Small intestine (tissue), 7 donors: ENCODE results near the gene SCGB1D1. TPM values are rescaled to one million over a fixed set of nuclear protein-coding genes. Genes with fewer than 3 reads are reported as not detected.

ENCODE experiments used
- DNase-seq, 2 donors: peaks; one replicate each; pipeline versions ENCODE4 v3.0.0 to v3.0.0-alpha.2; 2013
- FAIRE-seq: peaks from 2 replicates; lab custom pipeline; 2012; peaks lifted over from hg19 to GRCh38; lab: Jason Lieb, UNC
- H3K27ac ChIP-seq, 3 donors: one replicate each; pipeline ENCODE4 v1.5.1; 2013; ENCODE audit warnings: low read length in 2 of 3, mild to moderate bottlenecking in 2 of 3, control low read depth in 1 of 3, inconsistent platforms in 1 of 3, low read depth in 1 of 3, moderate library complexity in 1 of 3
- H3K27me3 ChIP-seq, 3 donors: one replicate each; pipeline ENCODE4 v1.6.1; 2013; ENCODE audit warnings: low read length in 3 of 3, inconsistent platforms in 1 of 3; ENCODE audit not compliant: control insufficient read depth in 3 of 3, insufficient read depth in 3 of 3
- H3K36me3 ChIP-seq, 3 donors: one replicate each; pipeline ENCODE4 v1.6.1; 2013; ENCODE audit warnings: low read length in 3 of 3, inconsistent platforms in 1 of 3, low read depth in 1 of 3, mild to moderate bottlenecking in 1 of 3, moderate library complexity in 1 of 3; ENCODE audit not compliant: control insufficient read depth in 3 of 3, insufficient read depth in 2 of 3
- H3K4me1 ChIP-seq, 3 donors: one replicate each; pipeline ENCODE4 v1.6.1; 2013; ENCODE audit warnings: low read length in 2 of 3, inconsistent platforms in 1 of 3, low read depth in 1 of 3, mild to moderate bottlenecking in 1 of 3, moderate library complexity in 1 of 3; ENCODE audit not compliant: control insufficient read depth in 3 of 3, insufficient read depth in 2 of 3
- H3K4me3 ChIP-seq, 3 donors: one replicate each; pipeline ENCODE4 v1.5.1; 2013; ENCODE audit warnings: low read length in 3 of 3, control low read depth in 1 of 3, inconsistent platforms in 1 of 3, low read depth in 1 of 3, mild to moderate bottlenecking in 1 of 3, moderate library complexity in 1 of 3
- H3K9me3 ChIP-seq, 2 donors: one replicate each; pipeline ENCODE4 v1.6.1; 2013; ENCODE audit warnings: low read depth in 1 of 2, low read length in 1 of 2; ENCODE audit not compliant: control insufficient read depth in 2 of 2, insufficient read depth in 1 of 2
- WGBS, 3 donors: extraction: QIAGEN DNeasy Blood & Tissue Kit; methylation state at CpG; one replicate each; pipeline ENCODE4 v1.1.7; 2013; 5-methylcytosine and 5-hydroxymethylcytosine counted together
- polyA plus RNA-seq, 4 donors: library from polyadenylated mRNA; stranded (reverse) in 3 of 4; unstranded in 1 of 4; fragments of 200-250 nt in 3 of 4; fragments of 120-200 nt in 1 of 4; gene quantifications; one replicate each; pipeline versions ENCODE4 v1.2.1 to v1.2.3, GENCODE V29; 2013
- donor health status: healthy with polysubstance abuse.
- donor health status: control.
- donor health status: control.
- donor health status: Bipolar disorder and iron deficiency.
- donor health status: healthy.

The SCGB1D1 gene
- polyA plus RNA-seq, 4 donors = not detected

- DNase-seq (no peak), FAIRE-seq (no peak)
- Histone ChIP-seq H3K4me3 (no peak overlapping the region), H3K27ac (no peak overlapping the region), H3K36me3 (peaks cover 4 to 46% (median 9%) of the 10 kb centered on the region in 3 donors), H3K27me3 (no peaks in the 10 kb centered on the region), H3K9me3 (no peaks in the 10 kb centered on the region), H3K4me1 (no peaks in the 10 kb centered on the region)
- WGBS, 3 donors = 91 to 97% (median 93%) methylated on average over 14 of the region's 14 CpGs
These were observed 37.5 kb upstream of the SCGB1D1 start for GRCh38 chr11:62152245-62153086.

DNA sequence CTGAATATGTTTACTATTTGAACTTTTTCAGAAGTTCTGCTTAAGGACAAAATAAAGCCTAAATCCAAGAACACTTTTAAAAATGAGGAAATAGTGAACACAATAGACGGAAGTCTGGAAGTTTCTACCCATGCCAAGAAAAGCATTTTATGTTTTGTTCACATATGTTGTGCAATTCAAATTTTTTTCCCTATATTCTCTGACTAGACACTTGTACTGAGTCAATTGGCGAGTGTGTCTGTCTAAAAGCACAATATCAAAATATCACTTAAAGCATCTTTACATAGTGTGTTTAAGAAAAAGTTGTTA is 37.0 kb upstream of the SCGB1D1 start:
- FAIRE-seq (no peak), DNase-seq (no peak)
- Histone ChIP-seq H3K9me3 (no peaks in the 10 kb centered on the region), H3K27ac (no peak overlapping the region), H3K4me3 (no peak overlapping the region), H3K27me3 (no peaks in the 10 kb centered on the region), H3K36me3 (peaks cover 2 to 40% (median 9%) of the 10 kb centered on the region in 3 donors), H3K4me1 (no peaks in the 10 kb centered on the region)
- 84 to 97% (median 93%) methylated on average over 2 of the region's 2 CpGs for WGBS, 3 donors

- no peak overlapping the region for H3K4me3 ChIP-seq
- H3K27ac ChIP-seq = no peak overlapping the region
- H3K27me3 ChIP-seq = no peaks in the 10 kb centered on the region
- DNase-seq (no peak), FAIRE-seq (no peak)
- no peaks in the 10 kb centered on the region for H3K4me1 ChIP-seq
- H3K36me3 ChIP-seq = peaks cover 2 to 35% (median 9%) of the 10 kb centered on the region in 3 donors
- WGBS, 3 donors = 73 to 79% (median 77%) methylated on average over 3 of the region's 3 CpGs
- H3K9me3 ChIP-seq = no peaks in the 10 kb centered on the region
These were observed 36.4 kb upstream of the SCGB1D1 start for GRCh38 chr11:62153617-62154016.

DNA sequence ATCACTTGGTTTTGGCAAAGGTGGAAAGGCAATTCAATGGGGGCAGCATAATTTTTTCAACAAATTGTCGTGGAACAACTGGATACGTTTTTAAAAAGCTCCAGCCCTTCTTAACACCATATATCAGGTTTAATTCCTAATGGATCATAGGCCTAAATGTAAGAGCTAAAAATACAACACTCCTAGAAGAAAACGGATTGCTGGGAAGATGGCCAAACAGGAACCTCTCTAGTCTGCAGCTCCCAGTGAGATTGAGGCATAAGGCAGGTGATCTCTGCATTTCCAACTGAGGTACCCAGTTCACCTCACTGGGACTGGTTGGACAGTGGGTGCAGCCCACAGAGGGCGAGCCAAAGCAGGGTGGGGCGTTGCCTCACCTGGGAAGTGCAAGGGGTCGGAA is 32.4 kb upstream of the SCGB1D1 start:
- FAIRE-seq = no peak
- WGBS, 3 donors = 61 to 70% (median 69%) methylated on average over 6 of the region's 6 CpGs
- Histone ChIP-seq H3K36me3 (peaks cover 0 to 3% (median 0%) of the 10 kb centered on the region in 3 donors), H3K27me3 (no peaks in the 10 kb centered on the region), H3K4me1 (no peaks in the 10 kb centered on the region), H3K4me3 (no peak overlapping the region), H3K9me3 (no peaks in the 10 kb centered on the region), H3K27ac (no peak overlapping the region)
- no peak for DNase-seq

DNA sequence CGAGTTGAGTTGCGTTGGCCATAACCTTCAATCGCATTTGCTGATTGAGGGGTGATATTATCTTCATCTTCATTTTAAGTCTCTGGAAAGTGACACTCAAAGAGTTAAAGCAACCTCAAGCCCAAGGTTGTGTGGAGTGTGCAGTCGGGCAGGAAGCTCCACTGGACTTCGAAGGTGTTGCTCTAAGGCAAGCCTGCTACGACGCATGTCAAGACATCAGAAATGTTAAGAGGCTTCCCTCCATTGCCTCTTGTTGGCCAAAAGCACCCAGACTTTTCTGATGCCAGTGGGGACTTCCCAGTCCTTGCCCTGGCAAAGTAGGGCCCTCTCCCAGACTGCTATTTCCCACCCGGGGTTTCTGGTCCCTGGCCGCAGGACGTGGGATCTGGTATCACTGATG is 23.6 kb upstream of the SCGB1D1 start:
- no peaks in the 10 kb centered on the region for H3K36me3 ChIP-seq
- no peak overlapping the region for H3K27ac ChIP-seq
- WGBS, 3 donors = 80 to 84% (median 82%) methylated on average over 10 of the region's 10 CpGs
- H3K9me3 ChIP-seq = no peaks in the 10 kb centered on the region
- H3K27me3 ChIP-seq = peaks cover 0 to 16% (median 3%) of the 10 kb centered on the region in 3 donors
- H3K4me1 ChIP-seq = no peaks in the 10 kb centered on the region
- FAIRE-seq (no peak), DNase-seq (no peak)
- no peak overlapping the region for H3K4me3 ChIP-seq

DNA sequence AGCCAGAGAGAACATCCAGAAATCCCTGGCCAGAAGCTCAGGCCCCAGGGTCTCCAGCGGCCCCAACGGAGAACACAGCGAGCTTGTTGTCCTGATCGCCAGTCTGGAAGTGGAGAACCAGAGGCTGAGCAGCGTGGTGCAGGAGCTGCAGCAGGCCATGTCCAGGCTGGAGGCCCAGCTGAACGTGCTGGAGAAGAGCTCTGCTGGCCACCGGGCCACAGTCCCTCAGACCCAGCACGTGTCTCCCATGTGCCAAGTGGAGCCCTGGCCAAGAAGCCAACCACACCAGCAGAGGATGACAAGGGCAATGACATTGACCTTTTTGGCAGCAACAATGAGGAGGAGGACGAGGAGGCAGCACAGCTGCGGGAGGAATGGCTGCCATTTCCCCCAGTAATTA is 20.6 kb upstream of the SCGB1D1 start:
- Histone ChIP-seq H3K4me1 (no peaks in the 10 kb centered on the region), H3K36me3 (no peaks in the 10 kb centered on the region), H3K9me3 (no peaks in the 10 kb centered on the region), H3K4me3 (no peak overlapping the region), H3K27ac (no peak overlapping the region), H3K27me3 (peaks cover 0 to 19% (median 3%) of the 10 kb centered on the region in 3 donors)
- DNase-seq (no peak), FAIRE-seq (no peak)
- 83 to 86% (median 83%) methylated on average over 10 of the region's 10 CpGs for WGBS, 3 donors

DNA sequence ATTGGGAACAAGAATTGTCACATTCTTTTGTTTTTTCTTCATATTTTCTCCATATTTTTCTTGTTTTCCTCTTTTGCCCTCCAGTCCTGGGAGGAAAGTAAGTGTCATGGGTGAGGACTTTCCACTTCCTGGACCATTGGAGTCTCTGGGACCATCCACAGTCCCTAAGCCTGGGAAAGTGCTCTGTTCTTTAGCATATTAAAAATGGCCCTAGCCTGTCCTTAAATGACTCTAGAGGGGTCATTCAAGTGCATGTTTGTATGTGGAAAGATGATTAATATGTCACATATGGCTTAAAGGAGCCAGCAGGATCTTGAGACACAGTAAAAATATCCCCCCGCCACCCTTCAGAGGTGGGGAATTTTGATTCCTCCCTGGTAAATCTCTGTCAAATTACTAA is 20.1 kb upstream of the SCGB1D1 start:
- Histone ChIP-seq H3K4me3 (no peak overlapping the region), H3K9me3 (no peaks in the 10 kb centered on the region), H3K36me3 (no peaks in the 10 kb centered on the region), H3K4me1 (no peaks in the 10 kb centered on the region), H3K27ac (no peak overlapping the region), H3K27me3 (peaks cover 0 to 19% (median 3%) of the 10 kb centered on the region in 3 donors)
- 73 to 85% (median 81%) methylated on average over 1 of the region's 1 CpG for WGBS, 3 donors
- DNase-seq (no peak), FAIRE-seq (no peak)

- 2 to 6% (median 3%) methylated on average over 14 of the region's 14 CpGs for WGBS, 3 donors
- FAIRE-seq (no peak), DNase-seq (peak; percentile 84)
- Histone ChIP-seq H3K27ac (no peak overlapping the region), H3K4me1 (no peaks in the 10 kb centered on the region), H3K27me3 (peaks cover 0 to 11% (median 3%) of the 10 kb centered on the region in 3 donors), H3K36me3 (no peaks in the 10 kb centered on the region), H3K9me3 (no peaks in the 10 kb centered on the region), H3K4me3 (no peak overlapping the region)
These were observed 18.7 kb upstream of the SCGB1D1 start for GRCh38 chr11:62171261-62171723.
